BJ (cell line): Measurements from ENCODE around the gene MAP3K10. TPM values are rescaled to one million over a fixed set of nuclear protein-coding genes. Genes with fewer than 3 reads are reported as not detected.

Source experiments
- CTCF ChIA-PET: fragments of 350-600 bp; formaldehyde crosslinking; extraction: SDS; loops from one replicate; lab custom pipeline; 2021; ENCODE audit warnings: antibody characterized with exemption, inconsistent platforms; lab: Yijun Ruan, JAX
- POLR2A ChIA-PET: fragments of 300-600 bp; sonication (Branson Sonifier 250); formaldehyde crosslinking; extraction: SDS; loops from one replicate; lab custom pipeline; 2021; ENCODE audit warnings: antibody characterized with exemption; lab: Charles Lee
- DNase-seq: peaks from one replicate; pipeline ENCODE4 v3.0.0-alpha.2; 2011; ENCODE audit warnings: low read depth
- H3K27me3 ChIP-seq: 2 replicates; pipeline ENCODE4 v1.6.0; 2011; ENCODE audit warnings: low read length; ENCODE audit not compliant: control insufficient read depth, insufficient read depth
- H3K36me3 ChIP-seq: 2 replicates; pipeline ENCODE4 v1.5.1; 2011; ENCODE audit warnings: low read length; ENCODE audit not compliant: control insufficient read depth, insufficient read depth
- H3K4me3 ChIP-seq: 2 replicates; pipeline ENCODE4 v1.5.1; 2011; ENCODE audit warnings: low read depth, mild to moderate bottlenecking, control low read depth, low read length
- polyA plus RNA-seq: library from polyadenylated mRNA; depleted of rRNA; stranded (reverse); fragments of >200 nt; gene quantifications from 2 replicates; pipeline ENCODE4 v1.2.3, GENCODE V29; 2011
- TF ChIP-seq, protein P1 (sequence below): IDR thresholded peaks from 2 replicates; pipeline ENCODE4 v1.5.1; 2011; ENCODE audit warnings: low read depth, mild to moderate bottlenecking, control low read depth, inconsistent platforms, low read length, moderate library complexity; ENCODE audit not compliant: insufficient read depth

MAP3K10 gene
- polyA plus RNA-seq, 1 experiment = 3.6 TPM

DNA sequence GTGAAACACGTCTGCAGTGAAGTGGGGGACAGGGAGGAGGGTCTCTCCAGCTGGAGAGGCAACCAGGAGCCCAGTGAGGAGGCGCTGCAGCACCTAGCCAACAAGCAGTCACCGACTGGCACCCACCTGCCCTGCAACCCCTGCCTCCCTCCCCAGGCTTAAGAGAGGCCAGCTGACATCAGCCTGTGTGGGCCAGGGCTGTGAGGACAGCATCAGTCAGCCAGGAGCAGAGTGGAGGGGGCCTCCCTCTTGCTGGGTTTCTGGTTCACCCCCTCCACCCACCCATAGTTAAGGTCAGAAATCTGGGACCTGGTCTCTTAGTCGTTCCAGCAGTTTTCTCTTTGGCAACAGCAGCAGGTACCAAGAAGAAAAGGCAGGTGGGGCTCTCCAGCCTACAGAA, 60.8 kb downstream of the MAP3K10 start:
- TF ChIP-seq, protein P1, sequence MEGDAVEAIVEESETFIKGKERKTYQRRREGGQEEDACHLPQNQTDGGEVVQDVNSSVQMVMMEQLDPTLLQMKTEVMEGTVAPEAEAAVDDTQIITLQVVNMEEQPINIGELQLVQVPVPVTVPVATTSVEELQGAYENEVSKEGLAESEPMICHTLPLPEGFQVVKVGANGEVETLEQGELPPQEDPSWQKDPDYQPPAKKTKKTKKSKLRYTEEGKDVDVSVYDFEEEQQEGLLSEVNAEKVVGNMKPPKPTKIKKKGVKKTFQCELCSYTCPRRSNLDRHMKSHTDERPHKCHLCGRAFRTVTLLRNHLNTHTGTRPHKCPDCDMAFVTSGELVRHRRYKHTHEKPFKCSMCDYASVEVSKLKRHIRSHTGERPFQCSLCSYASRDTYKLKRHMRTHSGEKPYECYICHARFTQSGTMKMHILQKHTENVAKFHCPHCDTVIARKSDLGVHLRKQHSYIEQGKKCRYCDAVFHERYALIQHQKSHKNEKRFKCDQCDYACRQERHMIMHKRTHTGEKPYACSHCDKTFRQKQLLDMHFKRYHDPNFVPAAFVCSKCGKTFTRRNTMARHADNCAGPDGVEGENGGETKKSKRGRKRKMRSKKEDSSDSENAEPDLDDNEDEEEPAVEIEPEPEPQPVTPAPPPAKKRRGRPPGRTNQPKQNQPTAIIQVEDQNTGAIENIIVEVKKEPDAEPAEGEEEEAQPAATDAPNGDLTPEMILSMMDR = no peak
- POLR2A ChIA-PET = no interaction called here
- DNase-seq = no peak
- Histone ChIP-seq H3K4me3 (no peak overlapping the region), H3K27me3 (no peaks in the 10 kb centered on the region), H3K36me3 (peaks cover 25% of the 10 kb centered on the region)
- CTCF ChIA-PET = no interaction called here

DNA sequence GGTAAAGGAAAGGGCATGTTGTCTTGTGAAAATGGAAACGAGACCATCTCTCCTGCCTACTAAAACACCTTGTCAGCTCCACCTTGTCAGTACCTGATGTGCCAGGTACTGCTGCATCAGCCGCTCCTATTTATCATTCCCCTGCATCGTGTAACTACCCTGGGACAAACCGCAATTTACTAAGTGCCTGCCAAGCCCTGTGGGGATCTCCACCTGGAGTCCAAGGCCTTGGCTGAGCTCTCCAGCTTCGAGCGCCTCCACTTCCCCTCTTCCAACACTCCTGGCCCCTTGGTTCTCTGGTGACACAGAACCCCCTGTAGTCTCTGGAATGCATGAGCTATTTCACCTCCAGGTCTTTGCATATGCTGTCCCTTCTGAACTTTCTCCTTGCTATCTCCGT, 61.2 kb downstream of the MAP3K10 start:
- CTCF ChIA-PET = interaction anchor here (1.2 kb wide), 1 partner anchor 32 kb away, joined by 3 read pairs; no protein-coding TSS in a partner anchor
- POLR2A ChIA-PET = no interaction called here

DNA sequence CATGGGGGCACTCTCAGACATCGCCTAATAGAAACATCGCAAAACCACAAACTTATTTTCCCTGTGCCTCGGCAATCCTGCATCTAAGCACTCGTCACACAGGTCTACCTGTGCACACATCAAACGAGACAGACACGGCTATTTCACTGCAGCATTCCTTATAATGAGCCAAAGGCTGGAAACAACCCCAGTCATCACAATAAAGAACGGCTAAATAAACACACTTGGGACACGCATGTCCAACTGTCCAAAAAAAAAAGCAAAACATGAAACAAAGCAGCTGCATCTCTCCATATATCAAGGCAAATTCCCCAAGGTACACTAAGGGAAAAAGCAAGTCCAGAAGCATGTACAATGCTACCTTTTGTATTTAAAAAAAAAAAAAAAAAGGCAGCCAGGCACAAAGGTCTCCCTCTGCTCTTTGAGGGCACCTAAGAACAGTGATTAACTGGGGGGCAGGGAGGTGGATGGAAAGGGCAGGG, 62.4 kb downstream of the MAP3K10 start:
- Histone ChIP-seq H3K36me3 (peaks cover 27% of the 10 kb centered on the region), H3K4me3 (no peak overlapping the region), H3K27me3 (no peaks in the 10 kb centered on the region)
- ChIA-PET CTCF (interaction anchor here (1.2 kb wide), 1 partner anchor 33 kb away, joined by 3 read pairs; no protein-coding TSS in a partner anchor), POLR2A (no interaction called here)
- DNase-seq = no peak
- TF ChIP-seq, protein P1 = no peak

More for the DNA sequence above, 61.2 kb downstream of the MAP3K10 start:
- TF ChIP-seq, protein P1 = no peak
- no peak for DNase-seq
- Histone ChIP-seq H3K27me3 (no peaks in the 10 kb centered on the region), H3K36me3 (peaks cover 29% of the 10 kb centered on the region), H3K4me3 (no peak overlapping the region)

DNA sequence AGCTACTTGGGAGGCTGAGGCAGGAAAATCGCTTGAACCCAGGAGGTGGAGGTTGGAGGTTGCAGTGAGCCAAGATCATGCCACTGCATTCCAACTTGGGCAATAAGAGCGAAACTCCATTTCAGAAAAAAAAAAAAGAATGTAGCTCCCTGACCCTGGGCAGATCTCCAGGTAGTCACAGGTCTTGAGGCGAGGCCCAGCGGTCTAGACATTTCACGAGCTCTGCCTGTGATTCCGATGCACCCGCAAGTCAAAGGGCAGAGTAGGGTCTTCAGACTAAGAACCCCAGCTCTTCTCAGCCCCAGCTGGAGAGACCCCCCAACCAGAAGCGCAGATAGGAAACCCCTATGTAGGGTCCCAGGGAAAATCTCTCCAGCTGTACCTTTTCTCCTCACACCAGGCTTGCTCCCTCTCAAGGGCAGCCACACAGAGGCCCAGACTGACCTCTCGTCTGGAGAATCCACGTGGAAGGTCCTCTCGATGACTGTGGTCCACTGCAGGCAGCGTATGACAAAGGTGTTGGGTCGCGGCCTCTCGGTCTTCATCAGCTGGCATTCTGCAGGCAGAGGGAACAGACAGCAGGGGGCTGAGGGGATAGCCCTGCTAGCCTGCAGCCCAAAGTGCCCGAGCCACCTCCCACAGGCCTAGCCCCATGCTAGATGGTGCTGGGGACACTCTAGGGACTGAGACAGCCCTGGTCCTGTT, 63.6 kb downstream of the MAP3K10 start:
- H3K27me3 ChIP-seq = no peaks in the 10 kb centered on the region
- TF ChIP-seq, protein P1 = no peak
- no peak overlapping the region for H3K4me3 ChIP-seq
- no peak for DNase-seq
- ChIA-PET POLR2A (no interaction called here), CTCF (interaction anchor here (1.2 kb wide), 1 partner anchor 11 kb away, joined by 5 read pairs; no protein-coding TSS in a partner anchor)
- peaks cover 22% of the 10 kb centered on the region for H3K36me3 ChIP-seq

DNA sequence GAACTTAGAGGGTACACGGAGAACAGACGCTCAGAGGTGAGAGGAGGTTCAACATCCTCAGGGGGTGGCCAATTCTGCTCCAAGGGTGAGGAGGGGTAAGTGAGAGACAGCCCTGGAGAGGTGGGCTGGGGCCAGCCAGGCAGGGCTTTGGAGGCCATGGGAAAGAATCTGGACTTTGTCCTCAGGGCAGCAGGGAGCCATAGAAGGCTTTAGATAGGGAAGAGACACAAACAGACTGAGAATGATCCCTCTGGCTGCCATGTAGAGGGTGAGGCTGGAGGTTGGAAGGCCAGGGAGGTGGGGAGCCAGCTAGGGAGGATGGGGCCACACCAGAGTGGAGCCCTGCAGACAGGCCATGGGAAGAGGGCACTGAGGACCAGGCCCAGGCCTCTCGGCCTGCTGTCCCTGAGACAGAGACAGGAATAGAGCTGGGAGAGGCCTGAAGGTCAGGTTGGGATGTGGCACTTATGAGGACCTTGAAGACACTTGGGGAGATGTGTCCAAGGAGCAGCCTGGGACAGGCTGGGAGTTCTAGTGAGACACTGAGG, 64.5 kb downstream of the MAP3K10 start:
- Histone ChIP-seq H3K4me3 (no peak overlapping the region), H3K27me3 (no peaks in the 10 kb centered on the region), H3K36me3 (peaks cover 21% of the 10 kb centered on the region)
- TF ChIP-seq, protein P1 = no peak
- CTCF ChIA-PET = interaction anchor here (0.6 to 1.2 kb wide), 2 partner anchors 12 to 113 kb away, joined by 3 to 5 read pairs; no protein-coding TSS in a partner anchor
- DNase-seq = no peak
- POLR2A ChIA-PET = no interaction called here
